ENCODE results near the gene GABBR1.

GABBR1 gene

DNA sequence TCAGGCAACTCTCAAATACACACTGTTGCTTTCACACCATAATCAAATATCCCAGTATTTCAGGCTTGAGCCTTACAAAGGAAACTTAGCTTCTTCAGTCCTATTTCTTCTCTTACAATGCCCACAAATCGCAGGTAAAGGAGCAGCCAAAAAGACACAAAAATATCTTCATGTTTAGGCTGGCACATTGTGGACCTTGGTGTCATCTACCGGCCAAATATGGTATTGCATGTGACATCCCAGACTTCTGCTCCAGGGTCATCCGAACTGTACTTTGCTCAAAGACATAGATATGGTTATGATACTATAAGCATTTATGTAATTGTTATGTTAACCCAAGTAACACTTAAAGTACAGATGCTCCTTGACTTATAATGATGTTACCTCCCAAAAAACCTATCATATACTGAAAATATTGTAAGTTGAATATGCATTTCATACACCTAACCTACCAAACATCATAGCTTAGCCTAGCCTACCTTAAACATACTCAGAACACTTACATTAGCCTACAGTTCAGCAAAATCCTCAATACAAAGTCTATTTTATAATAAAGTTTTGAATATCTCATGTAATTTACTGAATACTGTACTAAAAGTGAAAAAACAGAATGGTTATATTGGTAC lies 43.4 kb downstream of the GABBR1 start:
- no peak overlapping the region for H3K9ac ChIP-seq

DNA sequence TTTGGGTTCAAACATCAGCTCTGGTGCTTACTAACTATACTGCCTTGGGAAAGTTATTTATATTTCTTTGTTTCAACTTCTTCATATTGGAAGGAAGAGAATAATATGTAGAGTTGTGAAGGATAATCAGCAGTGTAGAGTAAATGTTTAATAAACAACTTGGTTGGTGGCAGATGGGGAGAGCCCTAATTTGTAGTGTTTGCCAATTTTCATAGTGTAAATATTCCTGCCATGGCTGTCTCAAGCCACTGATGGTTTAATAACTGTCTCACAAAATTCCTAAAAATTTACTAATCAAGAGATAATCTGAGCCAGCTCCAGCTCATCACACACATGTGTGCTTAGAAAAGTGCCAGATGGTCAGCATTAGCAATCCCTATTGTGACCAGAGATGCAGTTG lies 48.2 kb downstream of the GABBR1 start, which contains the start of gene OR2H2:
TSS of gene OR2H2 (plus strand) at position 301 of the 400 bp plus-strand sequence. CDS start 2,824 bp downstream, outside the sequence.
- Histone ChIP-seq H3K4me1 (no peaks in the 10 kb centered on the region), H2AFZ (no peak within 1 kb of the TSS), H3K27ac (no peak within 1 kb of the TSS), H3K9me3 (ENCODE audit: control insufficient read depth, low read length) (no peaks in the 10 kb centered on the region), H3K4me3 (ENCODE audit: low read depth, low read length) (no peak within 1 kb of the TSS), H3K36me3 (ENCODE audit: control insufficient read depth, insufficient read depth, low read length) (no peaks in the 10 kb centered on the region), H3K4me2 (ENCODE audit: low read length) (no peak within 1 kb of the TSS), H3K9ac (no peak within 1 kb of the TSS), H3K79me2 (no peaks in the 10 kb centered on the region), H3K27me3 (ENCODE audit: control insufficient read depth, insufficient read depth, low read length) (no peaks in the 10 kb centered on the region)
- TF ChIP-seq CTCF (IDR thresholded peaks at IDR 0.05), result no peak

More for the DNA sequence above, 43.4 kb downstream of the GABBR1 start:
- no peaks in the 10 kb centered on the region for H3K9me3 ChIP-seq (ENCODE audit: control insufficient read depth, low read length)
- H3K27ac ChIP-seq, result no peak overlapping the region
- TF ChIP-seq CTCF (IDR thresholded peaks at IDR 0.05), result peak; percentile 98
- H3K4me3 ChIP-seq (ENCODE audit: low read depth, low read length), result no peak overlapping the region
- H3K36me3 ChIP-seq (ENCODE audit: control insufficient read depth, insufficient read depth, low read length), result no peaks in the 10 kb centered on the region
- peak overlapping the region; percentile 9 for H2AFZ ChIP-seq
- H3K4me1 ChIP-seq, result no peaks in the 10 kb centered on the region
- H3K4me2 ChIP-seq (ENCODE audit: low read length), result no peak overlapping the region
- H3K27me3 ChIP-seq (ENCODE audit: control insufficient read depth, insufficient read depth, low read length), result no peaks in the 10 kb centered on the region
- no peaks in the 10 kb centered on the region for H3K79me2 ChIP-seq

GRCh38 chr6:29577544-29577943 lies 55.4 kb downstream of the GABBR1 start:
- Histone ChIP-seq H3K9ac (no peak overlapping the region), H3K4me3 (ENCODE audit: low read depth, low read length) (no peak overlapping the region)
- TF ChIP-seq CTCF (IDR thresholded peaks at IDR 0.05), result no peak

GRCh38 chr6:29576056-29576455 lies 56.9 kb downstream of the GABBR1 start:
- Histone ChIP-seq H3K27ac (no peak overlapping the region), H3K79me2 (no peaks in the 10 kb centered on the region), H3K36me3 (ENCODE audit: control insufficient read depth, insufficient read depth, low read length) (no peaks in the 10 kb centered on the region), H3K4me1 (no peaks in the 10 kb centered on the region), H3K4me3 (ENCODE audit: low read depth, low read length) (no peak overlapping the region), H3K4me2 (ENCODE audit: low read length) (no peak overlapping the region), H3K9me3 (ENCODE audit: control insufficient read depth, low read length) (no peaks in the 10 kb centered on the region), H2AFZ (no peak overlapping the region), H3K9ac (no peak overlapping the region), H3K27me3 (ENCODE audit: control insufficient read depth, insufficient read depth, low read length) (no peaks in the 10 kb centered on the region)
- no peak for TF ChIP-seq CTCF (IDR thresholded peaks at IDR 0.05)

More at GRCh38 chr6:29577544-29577943, 55.4 kb downstream of the GABBR1 start:
- Histone ChIP-seq H3K79me2 (no peaks in the 10 kb centered on the region), H2AFZ (no peak overlapping the region), H3K36me3 (ENCODE audit: control insufficient read depth, insufficient read depth, low read length) (no peaks in the 10 kb centered on the region), H3K4me2 (ENCODE audit: low read length) (no peak overlapping the region), H3K4me1 (no peaks in the 10 kb centered on the region), H3K9me3 (ENCODE audit: control insufficient read depth, low read length) (no peaks in the 10 kb centered on the region), H3K27me3 (ENCODE audit: control insufficient read depth, insufficient read depth, low read length) (no peaks in the 10 kb centered on the region), H3K27ac (no peak overlapping the region)

- Histone ChIP-seq H2AFZ (no peak overlapping the region), H3K4me3 (ENCODE audit: low read depth, low read length) (no peak overlapping the region), H3K27me3 (ENCODE audit: control insufficient read depth, insufficient read depth, low read length) (no peaks in the 10 kb centered on the region), H3K79me2 (no peaks in the 10 kb centered on the region), H3K4me1 (no peaks in the 10 kb centered on the region), H3K4me2 (ENCODE audit: low read length) (no peak overlapping the region), H3K36me3 (ENCODE audit: control insufficient read depth, insufficient read depth, low read length) (no peaks in the 10 kb centered on the region), H3K27ac (no peak overlapping the region), H3K9ac (no peak overlapping the region), H3K9me3 (ENCODE audit: control insufficient read depth, low read length) (no peaks in the 10 kb centered on the region)
- TF ChIP-seq CTCF (IDR thresholded peaks at IDR 0.05), result no peak
These were observed 65.0 kb downstream of the GABBR1 start for GRCh38 chr6:29567991-29568390.

Data from parathyroid adenoma (tissue), 2 donors.